Right lung (tissue), 5 donors: ENCODE results near the gene CDKAL1. TPM values are rescaled to one million over a fixed set of nuclear protein-coding genes. Genes with fewer than 3 reads are reported as not detected.

Experiments used
- polyA plus RNA-seq, 5 donors: library from polyadenylated mRNA; unstranded; fragments of 120-200 nt; gene quantifications; one replicate each; pipeline versions ENCODE4 v1.2.1 to v1.2.3, GENCODE V29; 2013; ENCODE audit warnings: inconsistent platforms in 1 of 5, low replicate concordance in 1 of 5; ENCODE audit not compliant: insufficient read length in 5 of 5, insufficient read depth in 1 of 5

Gene CDKAL1
- polyA plus RNA-seq, 5 donors = 15.1 to 19.5 (median 18.2) TPM

Other genes starting within 250 kb of the CDKAL1 start
- gene E2F3, start 132.6 kb upstream of the CDKAL1 start, polyA plus RNA-seq = 10 to 100 TPM; 12.2 to 15.4 (median 13.1) TPM